Left kidney (tissue), 2 donors: Measurements from ENCODE around the gene FOXK1. TPM values are rescaled to one million over a fixed set of nuclear protein-coding genes. Genes with fewer than 3 reads are reported as not detected.
"Not testable (repeated sequence)": the region's sequence is repeated elsewhere in the genome, so short reads cannot be mapped to it uniquely, and the experiment has no call there.

Source experiments
- DNase-seq: peaks from one replicate; pipeline ENCODE4 v3.0.0-alpha.2; 2013
- polyA plus RNA-seq: library from polyadenylated mRNA; unstranded; fragments of 120-200 nt; gene quantifications from one replicate; pipeline ENCODE4 v1.2.1, GENCODE V29; 2013; ENCODE audit not compliant: insufficient read length

FOXK1 gene
- polyA plus RNA-seq, 1 donor = 19.1 TPM

- no peak for DNase-seq
Measured at GRCh38 chr7:4799508-4800268, 117.6 kb downstream of the FOXK1 start.

DNA sequence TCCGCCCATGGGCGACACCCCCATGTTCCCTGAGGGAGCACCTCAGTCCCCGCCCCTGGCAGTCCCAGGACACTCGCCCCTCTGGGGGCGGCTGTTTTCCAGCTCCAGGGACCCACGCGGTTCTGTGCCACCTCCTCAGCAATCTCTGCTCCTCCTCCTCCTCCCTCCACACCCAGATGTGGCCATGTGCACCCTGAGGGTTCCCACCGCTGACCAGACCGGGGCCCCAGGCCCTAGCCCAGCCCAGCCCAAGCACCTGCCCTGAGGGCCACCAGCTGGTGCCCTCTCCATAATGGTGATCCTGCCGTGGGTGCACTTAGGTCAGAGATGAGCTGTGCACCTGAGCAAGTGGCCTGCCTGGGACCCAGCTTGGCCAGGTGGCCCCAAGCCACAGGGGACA is 118.4 kb downstream of the FOXK1 start:
- no peak for DNase-seq

DNA sequence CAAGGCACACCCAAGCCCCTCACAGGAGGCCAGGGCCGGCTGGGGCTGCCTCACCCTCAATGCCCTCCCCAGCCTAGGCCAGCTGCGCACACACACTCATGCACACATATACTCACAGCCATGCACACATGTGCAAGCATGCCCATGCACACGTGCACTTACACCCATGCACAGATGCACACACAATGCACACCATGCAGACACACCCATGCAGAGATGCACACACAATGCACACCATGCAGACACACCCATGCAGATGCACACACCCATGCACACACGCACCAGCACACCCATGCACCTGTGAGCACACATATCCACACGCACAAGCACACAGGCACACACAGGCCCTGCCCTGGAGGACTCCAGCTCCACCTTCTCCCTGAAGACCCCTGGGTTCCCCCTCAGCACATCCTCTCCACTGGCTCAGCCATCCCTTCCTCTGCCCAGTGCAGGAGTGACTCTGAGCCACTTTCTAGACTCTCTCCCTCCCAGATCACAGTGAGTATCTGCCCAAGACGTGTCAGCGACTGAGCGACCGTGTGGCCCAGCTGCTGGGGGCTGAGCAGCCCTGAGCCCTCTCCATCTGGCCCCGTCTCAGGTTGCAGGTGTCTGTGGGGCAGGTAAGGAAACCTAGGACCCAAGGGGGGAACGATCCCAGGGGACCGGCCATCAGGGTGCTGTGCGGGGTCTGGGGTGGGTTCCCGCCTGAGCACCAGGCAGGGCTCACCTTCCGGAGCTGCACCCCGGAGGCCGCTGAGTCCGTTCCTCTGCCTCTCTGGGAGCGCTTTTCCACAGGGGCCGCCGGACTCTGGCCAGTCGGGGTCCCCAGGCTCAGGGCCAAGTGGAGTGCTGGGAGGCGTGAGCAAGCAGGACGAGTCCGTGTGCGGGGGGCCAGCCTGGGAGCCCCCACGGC is 119.1 kb downstream of the FOXK1 start:
- DNase-seq = no peak

DNA sequence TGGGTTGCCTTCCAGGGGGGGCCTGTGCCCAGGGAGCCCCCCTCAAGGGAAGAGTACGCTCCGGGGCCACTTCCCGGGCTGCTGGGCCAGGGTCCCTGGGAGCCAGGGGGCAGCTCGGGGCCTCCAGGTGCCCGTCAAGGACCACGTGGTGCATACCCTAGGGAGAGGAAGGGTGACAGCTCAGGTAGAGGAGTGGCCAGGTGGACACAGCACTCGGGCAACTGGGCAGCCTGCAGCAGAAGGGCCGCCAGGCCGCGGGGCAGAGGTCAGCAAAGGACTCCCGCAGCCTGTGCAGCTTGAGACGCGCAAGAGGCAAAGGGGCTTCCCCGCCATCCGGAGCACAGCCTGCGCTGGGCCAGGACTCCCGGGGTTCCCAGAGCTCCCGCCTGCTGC is 119.7 kb downstream of the FOXK1 start:
- DNase-seq = no peak

GRCh38 chr7:4802577-4802976 is 120.5 kb downstream of the FOXK1 start:
- not testable (repeated sequence) for DNase-seq

DNA sequence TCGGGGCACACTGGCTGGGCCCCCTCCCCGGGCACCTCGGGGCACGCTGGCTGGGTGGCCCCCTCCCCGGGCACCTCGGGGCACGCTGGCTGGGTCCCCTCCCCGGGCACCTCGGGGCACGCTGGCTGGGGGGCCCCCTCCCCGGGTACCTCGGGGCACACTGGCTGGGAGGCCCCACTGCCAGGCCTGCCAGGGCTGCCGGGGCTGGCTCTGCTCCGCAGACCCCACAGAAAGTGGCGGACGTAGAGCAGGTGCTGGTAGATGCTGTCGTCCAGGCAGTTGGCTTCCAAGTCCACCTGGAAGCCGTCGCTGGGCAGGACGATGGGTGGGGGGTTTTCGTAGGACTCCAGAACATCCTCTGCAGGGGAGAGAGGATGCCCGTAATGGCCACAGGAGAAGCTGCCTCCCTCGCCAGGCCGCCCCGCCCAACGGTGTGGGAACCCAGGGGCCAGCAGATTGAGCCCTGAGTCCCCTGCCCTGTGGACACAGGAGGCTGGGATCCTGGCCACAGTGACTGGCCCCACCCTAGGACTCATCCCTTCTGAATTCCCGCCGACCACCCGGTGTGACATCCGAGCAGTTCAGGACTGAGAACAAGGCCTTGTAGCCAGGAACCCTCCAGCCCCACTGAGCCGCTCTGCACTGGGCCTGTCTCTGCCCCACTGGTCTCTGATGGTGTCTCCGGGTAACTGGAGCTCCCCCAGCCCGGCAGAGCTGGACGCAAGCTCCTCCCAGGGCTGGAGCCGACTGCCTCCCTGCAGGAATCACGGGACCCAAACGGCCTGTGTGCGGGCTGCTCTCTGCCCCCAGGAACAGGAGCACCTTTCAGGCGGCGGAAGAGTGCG is 121.5 kb downstream of the FOXK1 start:
- DNase-seq = peak; percentile 47

GRCh38 chr7:4805110-4805983 is 123.3 kb downstream of the FOXK1 start:
- no peak for DNase-seq

GRCh38 chr7:4805984-4806300 is 123.8 kb downstream of the FOXK1 start:
- DNase-seq = no peak

- DNase-seq = no peak
Measured at GRCh38 chr7:4806983-4807597, 125.0 kb downstream of the FOXK1 start.

- DNase-seq = peak; percentile 43
Measured at GRCh38 chr7:4807598-4808016, 125.5 kb downstream of the FOXK1 start.

DNA sequence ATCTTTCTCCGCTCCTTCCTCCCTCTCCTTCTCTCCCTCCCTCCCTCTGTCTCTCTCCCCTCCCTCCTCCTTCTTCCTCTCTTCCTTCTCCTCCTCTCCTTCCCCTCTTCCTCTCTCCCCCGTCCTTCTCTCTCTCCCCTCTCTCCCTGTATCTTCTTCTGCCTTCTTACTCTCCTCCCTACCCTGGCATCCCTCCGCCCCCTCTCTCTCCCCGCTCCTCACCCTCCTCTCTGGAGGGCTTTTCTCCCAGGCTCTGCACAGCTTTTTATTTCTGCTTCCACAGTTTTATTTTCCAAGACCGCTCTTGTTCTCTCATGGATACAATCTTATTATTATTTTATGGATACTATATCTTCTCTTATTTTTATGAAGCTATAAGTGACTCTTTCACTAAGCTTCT is 125.9 kb downstream of the FOXK1 start:
- DNase-seq = no peak

GRCh38 chr7:4808565-4808964 is 126.5 kb downstream of the FOXK1 start:
- DNase-seq = no peak

GRCh38 chr7:4809091-4809591 is 127.0 kb downstream of the FOXK1 start:
- DNase-seq = no peak

DNA sequence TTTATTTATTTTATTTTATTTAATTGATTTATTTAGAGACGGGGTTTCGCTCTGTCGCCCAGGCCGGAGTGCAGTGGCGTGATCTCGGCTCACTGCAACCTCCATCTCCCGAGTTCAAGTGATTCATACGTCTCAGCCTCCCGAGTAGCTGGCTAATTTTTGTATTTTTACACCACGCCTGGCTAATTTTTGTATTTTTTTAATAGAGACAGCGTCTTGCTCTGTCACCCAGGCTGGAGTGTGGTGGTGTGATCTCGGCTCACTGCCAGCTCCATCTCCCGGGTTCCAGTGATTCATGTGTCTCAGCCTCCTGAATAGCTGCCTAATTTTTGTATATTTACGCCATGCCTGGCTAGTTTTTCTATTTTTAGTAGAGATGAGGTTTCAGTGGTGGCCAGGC is 127.6 kb downstream of the FOXK1 start:
- DNase-seq = no peak

GRCh38 chr7:4814433-4814832 is 132.3 kb downstream of the FOXK1 start:
- no peak for DNase-seq

- no peak for DNase-seq
Measured at GRCh38 chr7:4815121-4815520, 133.0 kb downstream of the FOXK1 start.

DNA sequence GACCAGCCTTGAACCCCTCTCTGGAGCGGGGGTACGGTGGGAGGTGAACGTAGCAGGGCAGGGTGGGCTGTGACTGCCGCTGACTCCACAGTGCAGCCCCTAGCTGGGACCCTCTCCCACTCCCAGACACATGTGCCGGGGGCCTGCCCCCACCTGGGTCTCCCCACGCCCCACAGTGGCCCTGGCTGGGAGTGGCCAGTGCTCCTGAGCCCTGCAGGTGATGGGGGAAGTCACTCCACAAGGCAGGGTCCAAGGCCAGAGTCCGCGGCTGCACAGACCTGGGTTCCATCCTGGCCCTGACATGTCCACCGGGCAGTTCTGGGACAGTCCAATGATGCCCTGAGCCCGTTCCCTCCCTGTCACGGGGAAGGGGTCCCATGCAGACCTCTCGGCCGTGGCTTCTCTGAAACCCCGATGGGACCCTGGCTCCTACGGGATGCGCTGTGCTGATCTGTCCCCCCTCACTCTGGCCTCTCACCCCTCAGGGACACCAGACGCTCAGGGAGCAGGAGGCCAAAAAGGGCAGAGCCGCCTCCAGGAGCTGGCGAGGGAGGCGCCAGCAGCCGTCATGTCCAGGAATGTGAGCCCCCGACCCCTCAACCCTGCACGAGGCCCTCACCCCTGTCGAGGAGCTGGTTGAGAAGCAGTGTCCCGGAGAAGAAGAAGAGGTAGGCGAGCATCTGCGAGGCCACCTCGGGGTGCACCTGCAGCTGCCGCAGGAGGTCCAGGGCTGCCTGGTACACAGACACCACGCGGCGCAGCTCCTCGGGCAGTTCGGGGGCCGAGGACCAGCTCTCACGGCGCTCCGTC is 133.7 kb downstream of the FOXK1 start:
- DNase-seq = no peak

GRCh38 chr7:4816419-4817080 is 134.5 kb downstream of the FOXK1 start:
- no peak for DNase-seq

GRCh38 chr7:4817178-4817901 is 135.2 kb downstream of the FOXK1 start:
- no peak for DNase-seq
